HG03442 (cell line): ENCODE data around the gene KLHL30.

Experiments used
- ATAC-seq: cut with Tn5 transposase; IDR thresholded peaks from one replicate; pipeline ENCODE4 v1.9.1; 2021; ENCODE audit warnings: mild to moderate bottlenecking, moderate library complexity; ENCODE audit not compliant: unreplicated experiment

KLHL30 gene

GRCh38 chr2:238144262-238144661, 5.8 kb downstream of the KLHL30 start:
- no peak for ATAC-seq

GRCh38 chr2:238145046-238145445, 6.6 kb downstream of the KLHL30 start:
- no peak for ATAC-seq

- no peak for ATAC-seq
Observed at GRCh38 chr2:238145851-238146250, 7.4 kb downstream of the KLHL30 start.

DNA sequence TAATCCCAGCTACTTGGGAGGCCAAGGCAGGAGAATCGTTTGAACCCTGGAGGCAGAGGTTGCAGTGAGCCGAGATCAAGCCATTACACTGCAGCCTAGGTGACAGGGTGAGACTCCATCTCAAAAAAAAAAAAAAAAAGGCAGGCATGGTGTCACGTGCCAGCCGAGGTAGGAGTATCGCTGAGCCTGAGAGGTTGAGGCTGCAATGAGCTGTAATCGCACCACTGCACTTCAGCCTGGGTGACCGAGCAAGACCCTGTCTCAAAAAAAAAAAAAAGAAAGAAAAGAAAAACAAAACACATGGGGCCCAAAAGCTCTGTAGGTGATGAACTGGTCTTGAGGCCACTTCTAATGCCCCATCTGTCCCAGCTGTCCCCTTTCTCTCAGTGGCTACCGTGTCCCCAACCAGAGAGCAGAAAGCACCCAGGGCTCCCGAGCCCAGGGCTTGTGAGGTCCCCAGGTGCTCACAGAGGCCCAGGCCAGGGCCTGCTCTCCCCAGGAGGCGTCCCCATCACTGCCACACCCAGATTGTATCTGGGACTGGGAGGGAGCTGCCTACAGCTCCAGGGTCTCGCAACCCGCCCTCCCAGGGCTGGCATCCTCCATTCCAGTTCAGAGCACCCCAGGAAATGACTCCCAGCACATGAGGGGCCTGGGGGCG, 8.5 kb downstream of the KLHL30 start:
- ATAC-seq: no peak

GRCh38 chr2:238148981-238149380, 10.5 kb downstream of the KLHL30 start:
- ATAC-seq: no peak

- no peak for ATAC-seq
Observed at GRCh38 chr2:238149841-238150572, 11.5 kb downstream of the KLHL30 start.

GRCh38 chr2:238150686-238151085, 12.2 kb downstream of the KLHL30 start:
- ATAC-seq: no peak

DNA sequence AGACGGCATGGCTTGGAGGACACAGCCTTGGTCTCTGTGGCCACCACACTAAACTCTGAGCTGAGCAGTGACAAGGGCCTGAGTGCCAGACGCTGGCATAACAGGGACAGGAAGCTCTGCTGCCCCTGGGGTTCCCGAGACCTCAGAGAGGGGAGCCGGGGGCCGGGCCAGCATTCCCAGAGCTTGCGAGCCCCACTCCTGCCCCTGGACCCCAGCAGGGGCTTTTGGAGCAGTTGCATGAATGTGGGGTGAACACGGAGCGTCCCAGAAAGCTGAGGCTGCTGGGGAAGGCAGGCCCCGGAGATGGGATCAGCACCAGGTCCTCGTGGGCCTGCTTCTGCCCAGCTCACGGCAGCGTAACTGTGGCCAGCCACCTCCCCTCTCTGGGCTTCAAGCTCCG, 12.7 kb downstream of the KLHL30 start:
- no peak for ATAC-seq

DNA sequence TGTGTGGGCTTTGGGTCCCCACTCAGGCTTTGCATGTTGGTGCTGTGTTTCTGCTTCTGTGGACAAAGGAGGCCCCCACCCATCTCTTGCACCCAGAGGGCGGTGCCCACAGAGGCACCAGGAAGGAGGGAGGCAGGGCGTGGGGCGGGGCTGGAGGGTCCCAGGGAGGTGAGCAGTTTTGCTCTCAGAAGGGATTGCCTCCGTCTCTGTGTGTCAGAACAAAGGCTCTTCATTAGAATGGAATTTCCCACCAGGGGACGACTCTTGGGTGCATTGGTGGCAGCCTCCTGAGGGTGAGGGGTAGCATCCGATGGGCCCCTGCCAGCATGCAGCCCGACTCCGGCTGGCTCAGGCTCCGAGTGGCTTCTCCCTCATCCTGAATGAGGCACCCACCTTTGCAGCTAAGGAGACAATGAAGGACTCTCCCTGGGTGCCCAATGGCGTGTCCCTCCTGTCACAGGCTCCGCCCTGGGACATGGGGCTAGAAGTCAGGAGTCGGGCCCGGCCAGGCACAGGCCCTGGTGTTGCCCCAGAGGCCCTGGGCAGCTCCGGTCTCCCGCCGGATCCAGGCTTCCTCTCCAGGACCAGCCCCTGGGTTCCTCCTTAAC, 13.3 kb downstream of the KLHL30 start:
- no peak for ATAC-seq

DNA sequence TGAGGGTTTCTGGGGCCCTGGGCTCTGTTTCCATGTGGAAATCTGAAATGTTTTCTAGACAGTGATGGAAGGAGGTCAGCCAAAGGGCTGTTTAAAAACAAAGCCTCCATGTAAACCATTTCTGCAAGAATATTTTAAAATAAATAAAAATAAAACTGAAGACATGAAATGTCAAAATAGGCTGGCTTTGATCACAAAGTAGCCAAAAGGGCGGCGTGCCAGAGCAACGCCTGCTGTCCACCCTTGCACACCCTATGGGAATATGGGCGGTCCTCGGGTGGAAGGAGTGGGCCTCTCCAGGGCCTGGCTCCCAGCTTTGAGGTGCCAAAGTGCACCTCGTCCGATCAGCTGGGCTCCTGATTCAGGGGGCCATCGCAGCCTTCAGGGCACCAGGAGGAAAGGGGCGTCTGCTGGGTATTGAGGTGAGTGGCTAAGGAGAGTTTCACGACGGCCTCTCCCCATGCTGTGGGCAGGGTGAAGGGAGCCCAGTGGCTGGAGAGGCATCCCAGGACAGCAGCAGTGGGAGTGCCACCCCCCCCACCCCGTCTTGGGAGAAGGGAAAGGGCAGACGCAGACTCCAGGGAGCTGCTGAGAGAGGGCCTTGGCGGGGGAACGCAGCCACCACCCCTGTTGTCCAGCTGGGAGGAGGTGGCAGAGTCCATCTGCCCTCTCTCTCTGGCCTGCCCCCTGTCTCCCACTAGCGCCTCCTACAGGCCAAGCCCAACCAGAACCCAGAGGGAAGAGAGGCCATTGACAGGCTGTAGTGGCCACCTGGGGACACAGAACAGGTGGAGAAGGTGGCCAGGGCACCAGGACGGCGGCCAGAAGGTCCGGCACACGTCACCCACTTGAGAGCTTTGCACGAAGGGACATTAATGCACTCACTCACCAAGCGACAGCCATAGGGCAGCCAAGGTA, 14.6 kb downstream of the KLHL30 start:
- ATAC-seq: no peak

DNA sequence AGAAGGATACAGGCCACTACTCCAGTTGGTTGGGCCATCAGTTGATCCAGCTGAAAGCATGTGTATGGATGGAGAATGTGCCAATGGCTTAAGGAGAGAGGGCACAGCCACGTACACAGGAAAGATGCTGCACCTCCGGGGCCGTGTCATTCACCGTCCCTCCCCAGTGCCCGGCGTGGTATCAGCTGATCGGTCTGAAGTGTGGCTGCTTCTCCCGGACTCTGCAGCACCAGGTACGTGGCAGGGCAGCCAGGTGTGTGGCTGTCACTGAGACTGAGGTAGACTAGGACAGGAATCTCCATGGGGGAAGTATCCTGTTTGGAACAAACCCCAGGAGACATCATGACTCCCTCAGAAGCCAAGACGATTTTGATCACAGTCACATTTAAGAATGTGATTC, 16.1 kb downstream of the KLHL30 start:
- no peak for ATAC-seq

- no peak for ATAC-seq
Observed at GRCh38 chr2:238155051-238155760, 16.7 kb downstream of the KLHL30 start.

DNA sequence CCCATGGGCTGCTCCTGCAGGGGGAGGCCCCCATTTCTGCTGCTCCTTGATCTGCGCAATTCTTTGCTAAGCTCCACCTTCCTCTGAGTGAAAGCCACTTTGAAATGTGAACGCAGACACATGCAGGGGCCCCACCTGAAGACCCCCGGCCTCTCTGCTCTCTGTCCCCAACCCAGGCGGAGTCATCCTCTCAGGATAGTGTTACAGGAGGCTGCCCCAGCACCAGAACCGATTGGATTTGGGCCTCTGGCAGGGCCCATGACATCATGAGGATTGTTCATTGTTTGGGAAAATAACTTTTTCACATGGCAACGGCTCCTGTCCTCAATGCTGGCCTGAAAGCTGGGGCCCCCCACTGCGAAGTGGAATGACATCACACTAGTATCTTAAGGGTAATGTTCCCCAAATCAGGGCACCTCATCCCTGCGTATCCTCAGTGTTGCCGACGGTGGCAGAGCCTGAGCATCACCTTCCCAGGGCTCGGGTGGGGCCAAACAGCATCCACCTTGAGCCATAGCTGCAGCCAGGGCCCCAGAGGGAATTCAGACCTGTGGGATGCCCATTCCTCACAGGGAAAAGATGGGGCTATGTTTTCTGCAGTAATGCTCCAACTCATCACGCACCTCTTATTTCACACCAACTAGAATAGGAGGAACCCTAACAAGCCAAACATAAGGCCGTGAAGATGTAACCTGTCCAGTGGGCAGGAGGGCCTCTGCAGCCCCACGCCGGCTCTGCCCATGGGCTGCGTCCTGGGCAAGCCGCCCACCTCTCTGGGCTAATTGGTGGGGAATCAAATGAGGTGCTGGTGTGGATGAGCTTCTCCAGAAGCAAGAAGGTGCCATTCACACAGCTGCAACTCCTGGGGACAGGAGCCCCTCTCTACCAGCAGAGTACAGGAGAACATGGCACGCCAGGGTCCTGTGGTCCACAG, 17.6 kb downstream of the KLHL30 start:
- ATAC-seq: no peak

- ATAC-seq: no peak
Observed at GRCh38 chr2:238157506-238158017, 19.1 kb downstream of the KLHL30 start.

- ATAC-seq: no peak
Observed at GRCh38 chr2:238158018-238158508, 19.6 kb downstream of the KLHL30 start.

- ATAC-seq: no peak
Observed at GRCh38 chr2:238158509-238159070, 20.1 kb downstream of the KLHL30 start, which contains the start of gene ERFE. ERFE (plus strand) TSS chr2:238158970; CDS start chr2:238159008, 38 bp downstream.

GRCh38 chr2:238159071-238159539, 20.6 kb downstream of the KLHL30 start:
- ATAC-seq: no peak

- ATAC-seq: no peak
Observed at GRCh38 chr2:238159661-238160205, 21.3 kb downstream of the KLHL30 start.
